ENCODE results near the gene RPS6KA5.

GRCh38 chr14:90891326-90891725 lies 169.1 kb downstream of the RPS6KA5 start:
- TF ChIP-seq CTCF (IDR thresholded peaks at IDR 0.05) (no peak), EZH2 (IDR thresholded peaks at IDR 0.05; ENCODE audit: borderline replicate concordance, insufficient read depth, low read depth, low read length, poor library complexity, severe bottlenecking) (no peak)
